Fibroblast of mammary gland (primary cell): ENCODE measurements around the gene LMLN.
"Not testable (repeated sequence)": the region's sequence is repeated elsewhere in the genome, so short reads cannot be mapped to it uniquely, and the experiment has no call there.

Source experiments
- DNase-seq: peaks from one replicate; pipeline ENCODE4 v3.0.0-alpha.2; 2010; ENCODE audit warnings: low read depth
- H3K4me3 ChIP-seq: 2 replicates; pipeline ENCODE4 v1.5.1; 2011; ENCODE audit warnings: low read depth, mild to moderate bottlenecking, low read length, moderate library complexity; ENCODE audit not compliant: control insufficient read depth
- CTCF ChIP-seq: conservative IDR thresholded peaks from 2 replicates; pipeline ENCODE4 v1.5.1; 2011; ENCODE audit warnings: low read depth, low read length, inconsistent platforms; ENCODE audit not compliant: control insufficient read depth, insufficient read depth

The LMLN gene

GRCh38 chr3:197958346-197958745 lies 1.7 kb upstream of the LMLN start:
- no peak for DNase-seq
- TF ChIP-seq CTCF = no peak
- H3K4me3 ChIP-seq = no peak overlapping the region

GRCh38 chr3:197958848-197959247 lies 1.2 kb upstream of the LMLN start:
- not testable (repeated sequence) for DNase-seq, H3K4me3 ChIP-seq

- peak overlapping the region; percentile 63 for H3K4me3 ChIP-seq
- no peak for DNase-seq
- TF ChIP-seq CTCF = no peak
Observed at GRCh38 chr3:197959500-197959890, 522 bp upstream of the LMLN start.

GRCh38 chr3:197960694-197961581 lies 921 bp downstream of the LMLN start:
- H3K4me3 ChIP-seq = peak overlapping the region; percentile 89
- no peak for TF ChIP-seq CTCF
- DNase-seq = peak; percentile 66

- no peak for DNase-seq
- no peak for TF ChIP-seq CTCF
- no peak overlapping the region for H3K4me3 ChIP-seq
Observed at GRCh38 chr3:197961582-197961945, 1.5 kb downstream of the LMLN start.

GRCh38 chr3:197963019-197963637 lies 3.1 kb downstream of the LMLN start:
- H3K4me3 ChIP-seq = no peak overlapping the region
- DNase-seq = no peak
- no peak for TF ChIP-seq CTCF

GRCh38 chr3:197967337-197967989 lies 7.4 kb downstream of the LMLN start:
- not testable (repeated sequence) for H3K4me3 ChIP-seq, DNase-seq
